B cell (primary cell): ENCODE data around the gene CLOCK. TPM values are rescaled to one million over a fixed set of nuclear protein-coding genes. Genes with fewer than 3 reads are reported as not detected.

Source experiments
- ATAC-seq: fragments of 200-7000 bp; cut with Tn5 transposase; one replicate; pipeline ENCODE4 v1.10.0; 2021; ENCODE audit warnings: low read depth, mild to moderate bottlenecking, moderate number of reproducible peaks, moderate library complexity
- CTCF ChIA-PET: fragments of 350-600 bp; sonication (Branson Sonifier 250); formaldehyde crosslinking; loops from one replicate; lab custom pipeline; 2021; ENCODE audit warnings: antibody characterized with exemption, inconsistent platforms; lab: Charles Lee
- POLR2A ChIA-PET: fragments of 350-600 bp; sonication (Branson Sonifier 250); formaldehyde crosslinking; loops from one replicate; lab custom pipeline; 2021; ENCODE audit warnings: antibody characterized with exemption; lab: Charles Lee
- DNase-seq: peaks from one replicate; pipeline ENCODE4 v3.0.0; 2013
- H2AFZ ChIP-seq: 2 replicates; pipeline ENCODE4 v1.6.1; 2012; ENCODE audit warnings: mild to moderate bottlenecking, low read depth, low read length; ENCODE audit not compliant: insufficient read depth, poor library complexity, severe bottlenecking
- H3K27ac ChIP-seq, 2 donors: 1 replicate in 1 of 2; 2 replicates in 1 of 2; pipeline ENCODE4 v1.5.1; 2012 to 2013; ENCODE audit warnings: low read length in 2 of 2, mild to moderate bottlenecking in 2 of 2, moderate library complexity in 1 of 2
- H3K27me3 ChIP-seq, 4 experiments: fragments of 200-600 bp in 1 of 4; sonication (generic) in 1 of 4; replicated peaks in 1 of 4; 1 replicate in 2 of 4; 2 replicates in 2 of 4; pipeline versions ENCODE4 v1.6.1 to v1.7.0; 2013 to 2016; ENCODE audit warnings: low read length in 3 of 4, mild to moderate bottlenecking in 2 of 4, mixed read lengths in 1 of 4, moderate library complexity in 1 of 4; ENCODE audit not compliant: insufficient read depth in 4 of 4, control insufficient read depth in 3 of 4; ENCODE audit errors: control extremely low read depth in 1 of 4
- H3K36me3 ChIP-seq, 2 experiments: replicated peaks in 1 of 2; 1 replicate in 1 of 2; 2 replicates in 1 of 2; pipeline versions ENCODE4 v1.6.1 to v1.7.1; 2013; ENCODE audit warnings: low read length in 1 of 2; ENCODE audit not compliant: insufficient read depth in 2 of 2, control insufficient read depth in 1 of 2; ENCODE audit errors: control extremely low read depth in 1 of 2, extremely low read depth in 1 of 2
- H3K4me1 ChIP-seq, 2 donors: fragments of 200-600 bp in 1 of 2; sonication (generic) in 1 of 2; 1 replicate in 1 of 2; 2 replicates in 1 of 2; pipeline versions ENCODE4 v1.5.1 to v1.6.1; 2013 to 2017; ENCODE audit warnings: low read length in 2 of 2; ENCODE audit not compliant: control insufficient read depth in 2 of 2, insufficient read depth in 2 of 2
- H3K4me2 ChIP-seq: replicated peaks from 2 replicates; pipeline ENCODE3; 2012; ENCODE audit warnings: mild to moderate bottlenecking, low read depth, low read length; ENCODE audit not compliant: poor library complexity, severe bottlenecking
- H3K4me3 ChIP-seq, 5 experiments: fragments of 200-600 bp in 1 of 5; sonication (generic) in 1 of 5; 1 replicate in 3 of 5; 2 replicates in 2 of 5; pipeline versions ENCODE4 v1.5.1 to v1.7.0; 2011 to 2016; ENCODE audit warnings: low read length in 4 of 5, mild to moderate bottlenecking in 4 of 5, low read depth in 2 of 5, control low read depth in 1 of 5, moderate library complexity in 1 of 5; ENCODE audit not compliant: insufficient read depth in 1 of 5; ENCODE audit errors: control extremely low read depth in 1 of 5, extremely low read depth in 1 of 5
- H3K79me2 ChIP-seq: fragments of 200-600 bp; sonication (generic); one replicate; pipeline ENCODE4 v1.6.0; 2016; ENCODE audit warnings: low read length; ENCODE audit not compliant: control insufficient read depth, insufficient read depth
- H3K9ac ChIP-seq: fragments of 200-600 bp; sonication (generic); 2 replicates; pipeline ENCODE4 v1.6.1; 2017; ENCODE audit warnings: mild to moderate bottlenecking, low read length, moderate library complexity
- H3K9me3 ChIP-seq, 3 donors: one replicate each; pipeline versions ENCODE4 v1.6.1 to v1.7.1; 2013; ENCODE audit warnings: low read length in 2 of 3; ENCODE audit not compliant: control insufficient read depth in 2 of 3, insufficient read depth in 1 of 3; ENCODE audit errors: control extremely low read depth in 1 of 3
- H4K20me1 ChIP-seq: 2 replicates; pipeline ENCODE4 v1.6.0; 2012; ENCODE audit warnings: mild to moderate bottlenecking, low read length; ENCODE audit not compliant: insufficient read depth, control insufficient read depth, poor library complexity, severe bottlenecking
- H3K27ac Mint-ChIP-seq: one replicate; pipeline ENCODE4 v1.8.0; 2021; ENCODE audit warnings: mixed read lengths
- H3K27me3 Mint-ChIP-seq: one replicate; pipeline ENCODE4 v1.8.0; 2021; ENCODE audit warnings: mixed read lengths
- H3K4me1 Mint-ChIP-seq: one replicate; pipeline ENCODE4 v1.8.0; 2021; ENCODE audit warnings: mixed read lengths
- H3K4me3 Mint-ChIP-seq: one replicate; pipeline ENCODE4 v1.8.0; 2021; ENCODE audit warnings: mixed read lengths
- H3K9me3 Mint-ChIP-seq: one replicate; pipeline ENCODE4 v1.8.0; 2022; ENCODE audit warnings: mixed read lengths; ENCODE audit not compliant: insufficient read depth
- CTCF ChIP-seq: fragments of 200-600 bp; IDR thresholded peaks from one replicate; pipeline ENCODE4 v1.8.0; 2022; ENCODE audit warnings: antibody characterized with exemption, mild to moderate bottlenecking
- EZH2 ChIP-seq: IDR thresholded peaks from 2 replicates; pipeline ENCODE4 v1.6.1; 2012; ENCODE audit warnings: borderline replicate concordance, low read depth, mild to moderate bottlenecking, moderate library complexity, low read length; ENCODE audit not compliant: insufficient read depth, poor library complexity, severe bottlenecking
- WGBS: methylation state at CpG from one replicate; pipeline ENCODE4 v1.1.5; 2013; ENCODE audit warnings: missing lambda C conversion rate; ENCODE audit not compliant: insufficient coverage; 5-methylcytosine and 5-hydroxymethylcytosine counted together
- intact Hi-C: fragments of 100-400 bp; cut with micrococcal nuclease; formaldehyde crosslinking; loops from one replicate; pipeline ENCODE4 v1.10.0; 2022
- polyA plus RNA-seq: library from polyadenylated mRNA; depleted of rRNA; stranded (reverse); fragments of >200 nt; gene quantifications from 2 replicates; pipeline ENCODE4 v1.2.3, GENCODE V29; 2012
- total RNA-seq, 2 donors: library from RNA; stranded (reverse); fragments of 120-200 nt in 1 of 2; gene quantifications; 1 replicate in 1 of 2; 2 replicates in 1 of 2; pipeline versions ENCODE4 v1.2.3 to v1.2.4, GENCODE V29; 2013 to 2022

The CLOCK gene
- total and polyA plus RNA-seq, 2 donors (not counting 1 experiment from before 2014, with no cell fraction given): 2.8 to 14.2 TPM

- Histone ChIP-seq H3K9ac (no peak overlapping the region), H3K36me3 (no peaks in the 10 kb centered on the region), H4K20me1 (no peaks in the 10 kb centered on the region), H3K4me3 (no peak overlapping the region), H2AFZ (no peak overlapping the region), H3K9me3 (no peaks in the 10 kb centered on the region), H3K4me2 (no peak overlapping the region), H3K79me2 (no peaks in the 10 kb centered on the region), H3K27ac (no peak overlapping the region), H3K27me3 (no peaks in the 10 kb centered on the region), H3K4me1 (no peaks in the 10 kb centered on the region)
- TF ChIP-seq EZH2 (no peak), CTCF (no peak)
- DNase-seq (no peak), ATAC-seq (no peak)
- ChIA-PET CTCF (no interaction called here), POLR2A (no interaction called here)
- Mint-ChIP-seq H3K4me1 (no peaks in the 10 kb centered on the region), H3K9me3 (no peaks in the 10 kb centered on the region), H3K27ac (no peak overlapping the region), H3K27me3 (no peaks in the 10 kb centered on the region), H3K4me3 (no peak overlapping the region)
- intact Hi-C loops: no loop called here
- WGBS: 95% methylated on average over 5 of the region's 7 CpGs
These were observed 165.2 kb downstream of the CLOCK start for GRCh38 chr4:55381502-55381901.

DNA sequence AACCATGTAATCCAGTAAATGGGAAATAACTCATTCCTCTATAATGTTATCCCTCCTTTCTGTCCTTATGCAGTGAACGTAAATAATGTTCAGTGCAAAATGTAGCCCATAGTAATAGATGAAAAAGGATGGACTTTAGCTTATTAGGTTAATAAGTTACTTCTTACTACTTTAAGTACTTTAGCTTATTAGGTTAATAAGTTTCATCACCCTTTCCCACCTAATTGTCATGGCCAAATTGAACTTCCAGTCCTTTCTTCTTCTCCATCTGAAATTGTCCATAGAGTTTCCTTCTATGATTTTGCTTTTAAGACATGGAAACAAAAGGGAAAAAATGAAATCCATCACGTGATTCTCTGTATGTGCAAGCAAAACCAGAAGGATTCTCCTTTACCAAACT, 166.1 kb downstream of the CLOCK start:
- Mint-ChIP-seq H3K27ac (no peak overlapping the region), H3K4me1 (no peaks in the 10 kb centered on the region), H3K9me3 (no peaks in the 10 kb centered on the region), H3K27me3 (no peaks in the 10 kb centered on the region), H3K4me3 (no peak overlapping the region)
- TF ChIP-seq CTCF (no peak), EZH2 (no peak)
- ChIA-PET POLR2A (no interaction called here), CTCF (no interaction called here)
- Histone ChIP-seq H3K9me3 (no peaks in the 10 kb centered on the region), H3K36me3 (no peaks in the 10 kb centered on the region), H3K4me2 (no peak overlapping the region), H3K27me3 (no peaks in the 10 kb centered on the region), H4K20me1 (no peaks in the 10 kb centered on the region), H3K79me2 (no peaks in the 10 kb centered on the region), H3K9ac (no peak overlapping the region), H2AFZ (no peak overlapping the region), H3K4me1 (no peaks in the 10 kb centered on the region), H3K27ac (no peak overlapping the region), H3K4me3 (no peak overlapping the region)
- no peak for DNase-seq
- no peak for ATAC-seq
- WGBS: no CpG with 5 or more reads among the region's 2 CpGs
- intact Hi-C loops: no loop called here
